ENCODE measurements around the gene MFSD11.
"Not testable (repeated sequence)": the region's sequence is repeated elsewhere in the genome, so short reads cannot be mapped to it uniquely, and the experiment has no call there.

MFSD11 gene

GRCh38 chr17:76709077-76709950 is 28.6 kb upstream of the MFSD11 start:
- DNase-seq = no peak

DNA sequence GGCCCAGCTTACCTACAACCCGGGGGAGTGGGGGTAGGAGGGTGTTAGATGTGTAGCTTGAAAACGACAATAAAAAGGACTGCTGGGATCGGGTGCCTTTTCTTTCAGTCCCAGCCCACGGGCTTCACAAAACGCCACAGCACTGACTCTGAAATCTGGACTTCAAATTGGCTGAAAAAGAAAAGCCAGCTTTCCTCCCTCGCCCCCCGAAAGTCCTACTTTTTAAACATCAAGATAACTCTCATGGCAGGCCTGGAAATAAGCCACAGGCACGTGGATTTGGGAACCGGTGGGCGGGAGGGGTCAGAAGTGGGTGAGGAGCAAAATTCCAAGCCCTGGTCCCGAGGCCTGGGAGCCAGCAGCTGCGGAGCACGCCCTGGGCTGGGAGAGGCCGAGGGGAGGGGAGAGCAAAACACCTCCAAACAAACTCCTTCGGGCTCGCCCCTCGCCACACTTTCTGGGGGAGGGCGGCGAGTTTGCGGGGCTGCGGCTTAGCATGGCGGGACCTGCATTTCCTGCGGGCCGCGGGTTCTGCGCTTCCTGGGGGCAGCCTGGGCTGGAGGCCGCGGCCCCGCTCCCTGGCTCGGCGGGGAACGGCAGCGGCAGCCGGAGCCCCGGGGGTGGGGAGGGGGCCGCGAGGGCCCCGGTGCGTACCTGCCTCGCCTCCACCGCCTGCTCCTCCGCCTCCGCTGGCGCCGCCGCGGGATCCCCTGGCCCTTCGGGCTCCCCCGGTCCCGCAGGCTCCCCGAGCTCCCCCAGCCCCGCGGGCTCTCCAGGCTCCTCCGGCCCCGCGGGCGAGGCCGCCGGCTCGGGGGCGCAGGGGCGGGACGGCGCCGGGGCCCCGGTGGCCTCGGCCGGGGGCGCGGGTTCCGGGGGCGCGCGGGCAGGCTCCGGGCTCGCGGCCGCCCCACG is 27.7 kb upstream of the MFSD11 start:
- not testable (repeated sequence) for DNase-seq

DNA sequence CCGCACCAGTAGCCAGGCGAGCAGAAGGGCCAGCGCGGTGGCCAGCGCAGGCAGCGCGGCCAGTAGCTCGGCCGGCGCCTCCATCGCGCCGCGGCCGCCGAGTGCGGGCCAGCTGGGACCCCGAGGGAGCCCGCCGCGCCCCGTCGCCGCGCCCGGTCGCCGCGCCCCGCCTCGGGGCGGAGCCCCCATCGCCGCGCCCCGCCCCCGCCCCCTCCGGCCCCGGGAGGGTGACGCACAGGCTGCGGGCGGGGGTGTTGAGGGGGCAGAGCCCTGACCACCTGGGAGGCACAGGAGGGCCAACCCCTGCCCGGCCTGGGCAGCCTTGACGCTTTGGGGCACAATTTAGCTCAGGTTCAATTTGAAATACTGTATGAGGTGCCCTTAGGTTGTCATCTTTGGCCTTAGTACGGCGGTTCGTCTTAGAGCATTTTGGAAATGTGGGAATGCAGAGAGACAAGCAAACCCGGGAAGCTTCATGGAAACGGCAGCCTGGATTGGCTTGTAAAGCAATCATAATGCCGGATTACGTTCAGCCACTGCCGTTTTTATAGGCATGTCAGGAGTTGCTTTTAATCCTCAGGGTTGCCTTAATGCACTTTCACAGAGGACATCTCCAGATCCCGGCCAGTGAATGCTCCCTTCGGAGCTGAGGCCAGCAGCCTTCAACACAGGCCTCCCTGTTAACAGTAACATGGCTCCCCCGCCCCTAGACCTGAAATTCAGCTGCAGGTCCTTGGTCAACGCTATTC is 26.9 kb upstream of the MFSD11 start, which contains the start of gene MXRA7:
Gene MXRA7, minus strand, starts transcription at position 103 of the 749 bp plus-strand sequence. Its CDS starts 19 bp downstream, at position 84.
- DNase-seq = peak; percentile 68

- DNase-seq = not testable (repeated sequence)
Observed at GRCh38 chr17:76712321-76712720, 25.6 kb upstream of the MFSD11 start.

- no peak for DNase-seq
Observed at GRCh38 chr17:76713765-76714164, 24.2 kb upstream of the MFSD11 start.

GRCh38 chr17:76714336-76714735 is 23.6 kb upstream of the MFSD11 start:
- no peak for DNase-seq

DNA sequence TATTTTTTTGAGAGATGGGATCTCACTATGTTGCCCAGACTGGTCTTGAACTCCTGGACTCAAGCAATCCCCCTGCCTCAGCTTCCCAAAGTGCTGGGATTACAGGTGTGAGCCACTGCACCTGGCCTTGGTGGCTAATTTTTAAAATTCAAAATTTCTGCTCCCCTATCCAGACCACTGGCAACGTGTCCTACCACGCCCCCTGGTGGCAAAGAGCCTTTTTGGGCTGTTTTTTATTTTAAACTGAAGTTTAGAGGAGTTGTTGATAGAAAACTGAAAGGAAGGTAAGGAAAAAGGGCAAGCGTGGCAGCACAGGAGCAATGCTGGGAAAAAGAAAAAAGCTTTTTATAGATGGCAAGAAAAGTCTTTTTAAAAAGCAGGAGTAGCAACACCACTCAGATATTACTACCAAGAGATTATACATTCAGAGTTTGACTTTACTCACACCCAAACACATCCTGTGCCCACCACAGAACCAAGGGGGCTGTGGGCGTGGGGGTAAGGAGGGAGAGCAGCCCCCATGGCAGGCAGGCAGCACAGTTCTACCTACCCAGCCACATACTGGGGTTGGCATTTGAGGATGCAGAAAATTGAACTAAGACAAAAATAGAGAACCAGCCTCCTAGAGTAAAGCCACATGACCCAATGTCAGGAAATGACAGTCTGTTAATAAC is 23.0 kb upstream of the MFSD11 start:
- DNase-seq = peak; percentile 78

GRCh38 chr17:76715496-76715830 is 22.5 kb upstream of the MFSD11 start:
- no peak for DNase-seq

DNA sequence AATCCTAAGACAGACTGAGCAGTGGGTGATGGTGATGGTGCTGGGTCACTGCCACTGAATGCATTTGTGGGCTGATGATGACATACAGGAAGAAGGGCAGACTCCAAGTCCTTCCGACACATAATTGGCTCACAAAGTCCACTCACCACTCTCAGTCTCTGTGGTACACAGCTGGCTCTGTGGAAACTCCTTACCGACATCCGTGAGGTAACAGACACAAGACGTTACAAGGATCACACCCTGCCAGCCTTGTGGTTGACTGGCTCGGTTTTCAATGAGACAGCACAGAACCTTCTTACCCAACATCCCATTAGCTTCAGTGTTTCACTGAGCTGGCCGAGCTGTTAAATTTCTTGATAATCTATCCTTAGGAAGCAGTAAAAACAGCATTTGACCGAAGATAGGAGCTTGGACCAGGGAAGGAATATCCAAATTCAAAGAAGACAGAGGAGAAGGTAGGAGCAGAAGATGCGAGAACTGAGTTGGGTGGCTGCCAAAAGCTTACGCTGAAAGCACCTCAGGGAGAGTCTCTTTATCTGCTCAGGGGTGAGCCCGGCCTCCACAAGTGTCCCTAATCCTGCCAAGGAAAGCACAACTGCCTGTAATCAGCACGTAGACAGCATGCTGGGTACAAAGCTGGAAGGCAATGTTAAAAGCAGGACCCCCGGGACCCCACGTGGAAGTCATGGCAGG is 21.6 kb upstream of the MFSD11 start:
- peak; percentile 86 for DNase-seq

DNA sequence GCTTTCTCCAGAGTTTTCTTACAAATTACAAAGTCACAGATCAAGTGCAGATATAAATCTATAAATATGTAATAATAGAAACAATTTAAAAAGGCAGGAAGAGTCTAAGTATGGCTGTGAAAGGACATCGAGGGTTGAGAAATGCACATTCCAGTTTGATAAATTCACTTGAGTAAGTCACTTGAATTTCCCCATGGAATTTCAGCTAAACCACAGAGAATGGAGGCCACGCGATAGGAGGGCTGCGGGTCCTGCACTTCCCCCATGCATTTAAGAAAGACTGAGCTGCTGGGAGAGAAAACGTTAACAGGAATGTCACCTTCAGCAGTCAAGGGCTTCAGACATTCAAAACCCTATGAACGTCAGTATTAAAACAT is 21.1 kb upstream of the MFSD11 start:
- DNase-seq = no peak

GRCh38 chr17:76718516-76718915 is 19.4 kb upstream of the MFSD11 start:
- DNase-seq = no peak

DNA sequence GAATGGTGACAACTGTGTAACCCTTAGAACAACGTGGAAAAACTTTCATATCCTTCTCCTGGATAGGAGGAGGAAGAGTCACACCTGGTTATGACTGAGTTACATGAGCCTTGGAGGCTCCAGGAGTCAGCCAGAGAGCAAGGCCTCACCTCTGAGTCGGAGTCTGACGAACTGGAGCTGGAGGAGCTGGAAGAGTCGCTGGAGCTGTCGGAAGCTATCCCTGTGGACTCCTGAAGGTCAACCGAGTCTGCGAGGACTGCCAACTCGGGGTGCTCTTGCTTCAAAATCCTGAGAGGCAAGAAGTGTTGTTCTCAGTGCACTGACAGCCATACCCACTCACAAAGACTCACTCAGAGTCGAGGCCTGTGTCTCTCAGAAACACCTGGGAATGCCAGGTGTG is 17.7 kb upstream of the MFSD11 start:
- DNase-seq = no peak

DNA sequence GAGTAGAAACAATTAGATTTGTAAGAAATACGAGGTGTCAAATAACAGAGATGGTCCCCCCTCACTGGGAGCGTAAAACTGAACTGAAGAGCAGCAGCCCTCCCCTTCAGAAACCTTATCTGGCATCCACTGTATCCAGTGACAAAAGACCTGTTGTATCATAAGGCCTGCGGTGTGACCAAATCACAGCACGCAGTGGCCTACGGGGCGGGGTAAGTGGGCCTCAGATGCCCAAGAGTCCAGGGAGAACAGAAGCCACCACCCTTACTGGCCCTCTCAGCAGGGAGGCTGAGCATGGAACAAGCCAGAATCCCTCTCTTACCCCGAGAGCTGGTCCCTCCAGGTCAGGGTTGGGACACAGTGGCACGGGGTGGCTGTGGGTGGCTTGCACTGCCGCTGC is 17.0 kb upstream of the MFSD11 start:
- no peak for DNase-seq

GRCh38 chr17:76721463-76721862 is 16.5 kb upstream of the MFSD11 start:
- no peak for DNase-seq

GRCh38 chr17:76722279-76722678 is 15.6 kb upstream of the MFSD11 start:
- no peak for DNase-seq

DNA sequence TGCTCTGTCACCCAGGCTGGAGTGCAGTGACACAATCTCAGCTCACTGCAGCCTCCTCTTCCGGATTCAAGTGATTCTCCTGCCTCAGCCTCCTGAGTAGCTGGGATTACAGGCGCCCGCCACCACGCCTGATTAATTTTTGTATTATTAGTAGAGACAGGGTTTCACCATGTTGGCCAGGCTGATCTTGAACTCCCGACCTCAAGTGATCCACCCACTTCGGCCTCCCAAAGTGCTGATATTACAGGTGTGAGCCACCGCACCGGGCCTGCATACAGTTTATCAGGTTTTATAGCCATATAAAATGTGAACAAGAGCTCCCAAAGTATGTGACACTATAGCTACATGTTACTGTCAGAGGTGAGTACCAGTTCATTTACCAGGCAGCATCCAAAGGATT is 14.9 kb upstream of the MFSD11 start:
- not testable (repeated sequence) for DNase-seq

DNA sequence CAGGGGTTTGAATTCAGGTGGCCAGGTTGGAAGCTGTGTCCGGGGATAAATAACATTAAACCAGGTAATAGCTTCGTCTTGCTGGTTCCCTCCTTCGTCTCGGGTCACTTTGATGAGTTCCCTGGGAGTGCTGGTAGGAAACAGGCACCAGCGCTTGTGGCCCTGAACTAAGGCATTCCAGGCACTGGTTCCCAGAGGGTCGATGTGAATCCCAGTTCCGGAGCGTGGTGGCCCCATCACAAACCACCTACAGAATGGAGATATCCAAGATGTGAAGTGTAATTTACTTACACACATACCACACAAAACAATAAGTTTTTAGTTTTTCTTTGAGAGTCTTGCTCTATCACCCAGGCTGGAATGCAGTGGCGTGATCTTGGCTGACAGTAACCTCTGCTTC is 14.1 kb upstream of the MFSD11 start:
- DNase-seq = no peak

GRCh38 chr17:76725580-76726230 is 12.2 kb upstream of the MFSD11 start:
- peak; percentile 73 for DNase-seq

DNA sequence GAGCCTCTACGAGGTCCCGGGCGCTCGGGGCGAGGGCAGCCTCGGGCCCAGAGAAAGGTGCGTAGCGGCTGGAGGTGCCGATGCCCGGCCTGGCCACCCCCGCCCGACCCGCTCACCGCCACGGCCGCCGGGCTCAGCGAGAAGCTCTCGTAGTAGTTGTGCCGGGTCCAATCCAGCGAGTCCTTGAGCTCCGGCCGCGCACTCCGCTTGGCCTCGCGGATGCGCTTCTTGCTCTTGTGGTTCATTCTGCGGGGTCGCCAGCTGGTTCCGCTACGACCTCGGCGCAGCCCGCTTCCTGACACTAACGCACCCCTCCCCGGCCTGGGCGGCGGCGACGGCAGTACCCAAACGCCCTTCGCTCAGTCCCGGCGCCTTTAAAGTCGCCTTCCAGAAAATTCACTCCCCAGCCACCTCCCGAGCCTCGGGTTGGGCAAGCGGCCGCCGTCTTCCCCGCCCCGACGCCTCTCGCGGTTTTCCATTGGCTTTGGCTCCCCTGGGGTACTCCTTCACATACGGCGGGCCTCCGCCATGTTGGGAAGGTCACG is 11.6 kb upstream of the MFSD11 start, which contains the start of gene JMJD6:
Gene JMJD6, minus strand, starts transcription at position 376 of the 545 bp plus-strand sequence. Its CDS starts 131 bp downstream, at position 245.
- DNase-seq = peak; percentile 97

DNA sequence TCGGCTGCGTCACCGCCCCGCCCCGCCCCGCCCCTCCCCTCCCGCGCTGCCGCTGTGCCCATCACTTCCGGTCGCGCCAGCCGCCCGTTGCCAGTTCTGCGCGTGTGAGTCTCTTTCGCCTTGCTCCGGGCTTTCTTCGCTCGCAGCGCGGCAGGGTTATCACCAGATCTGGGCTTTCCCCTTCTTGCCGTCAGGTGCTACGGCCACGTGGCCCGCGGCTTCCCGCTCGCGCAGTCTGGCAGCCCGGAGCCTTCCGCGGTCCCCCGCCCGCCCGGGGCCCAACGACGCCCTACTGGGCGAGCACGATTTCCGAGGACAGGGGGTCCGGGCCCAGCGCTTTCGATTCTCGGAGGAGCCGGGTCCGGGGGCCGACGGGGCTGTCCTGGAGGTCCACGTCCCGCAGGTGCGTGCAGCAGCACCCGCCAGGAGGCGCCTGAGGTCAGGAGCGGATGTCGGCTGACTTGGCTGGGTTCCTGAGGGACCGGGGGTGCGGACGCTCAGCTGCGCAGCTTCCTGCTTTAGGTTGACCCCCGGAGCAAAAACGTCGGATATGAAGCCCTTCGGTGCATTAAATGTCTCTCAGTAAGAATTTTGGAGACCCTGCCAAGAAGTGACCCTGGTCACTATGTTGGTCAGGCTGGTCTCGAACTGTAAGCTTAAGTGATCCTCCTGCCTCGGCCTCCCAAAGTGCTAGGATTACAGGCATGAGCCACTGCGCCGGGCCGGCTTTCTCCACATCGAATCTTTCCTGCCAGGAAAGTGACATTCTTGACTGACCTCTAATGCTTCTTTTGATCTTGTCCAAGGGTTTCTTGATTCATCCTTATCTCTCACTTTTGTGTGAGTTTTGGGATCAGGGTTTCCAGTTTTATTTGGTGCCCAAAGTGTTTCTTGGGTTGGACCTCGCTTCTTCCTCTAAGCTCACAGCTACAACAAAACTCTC is 10.9 kb upstream of the MFSD11 start, which contains the start of gene METTL23:
Gene METTL23, plus strand, starts transcription at position 64 of the 943 bp plus-strand sequence. CDS start 2,872 bp downstream, outside the sequence.
- no peak for DNase-seq
